ENCODE data around the gene LAPTM5.

- TF ChIP-seq CTCF (IDR thresholded peaks at IDR 0.05) = no peak
- TF ChIP-seq POLR2AphosphoS5 (IDR thresholded peaks at IDR 0.05) = no peak
- TF ChIP-seq POLR2A (IDR thresholded peaks at IDR 0.05) = no peak
- TF ChIP-seq EP300 (IDR thresholded peaks at IDR 0.05) = no peak
These were observed 31.2 kb upstream of the LAPTM5 start for GRCh38 chr1:30788580-30789387.

Data from gastroesophageal sphincter (tissue), 3 donors.